Colonic mucosa (tissue), 4 donors: ENCODE data around the gene ATXN1. TPM values are rescaled to one million over a fixed set of nuclear protein-coding genes. Genes with fewer than 3 reads are reported as not detected.

Experiments
- DNase-seq: peaks from one replicate; pipeline ENCODE4 v3.0.0-alpha.2; 2020
- H3K27ac ChIP-seq: fragments of 200-600 bp; one replicate; pipeline ENCODE4 v1.8.0; 2021
- H3K27me3 ChIP-seq: fragments of 200-600 bp; one replicate; pipeline ENCODE4 v1.8.0; 2021
- H3K36me3 ChIP-seq: fragments of 200-600 bp; one replicate; pipeline ENCODE4 v1.8.0; 2021
- H3K4me1 ChIP-seq: fragments of 200-600 bp; one replicate; pipeline ENCODE4 v1.8.0; 2021; ENCODE audit warnings: mild to moderate bottlenecking
- H3K4me3 ChIP-seq: fragments of 200-600 bp; one replicate; pipeline ENCODE4 v1.8.0; 2021
- H3K9ac ChIP-seq, 2 donors: one replicate each; pipeline ENCODE4 v1.7.0; 2013; ENCODE audit warnings: control low read depth in 2 of 2, low read depth in 2 of 2, low read length in 2 of 2
- H3K9me3 ChIP-seq: fragments of 200-600 bp; one replicate; pipeline ENCODE4 v1.8.0; 2021
- CTCF ChIP-seq: fragments of 200-600 bp; IDR thresholded peaks from one replicate; pipeline ENCODE4 v1.8.0; 2022; ENCODE audit warnings: antibody characterized with exemption, mild to moderate bottlenecking
- intact Hi-C: fragments of 100-400 bp; cut with DNase I; formaldehyde crosslinking; loops from one replicate; pipeline ENCODE4 v1.14.1; 2022
- total RNA-seq, 2 donors: library from RNA; stranded (reverse); fragmentation: NEBNext Ultra II Directional in 1 of 2; extraction: Animal tissue kit (Norgen Biotek cat#: 25700) in 1 of 2; gene quantifications; one replicate each; pipeline ENCODE4 v1.2.1, GENCODE V29; 2021
- donor health status: healthy.
- donor health status: DM: no; HTN: no; CAD: no.
- donor health status: DM: no; HTN: no; CAD: no.

Gene ATXN1
- total RNA-seq, 2 donors from 2014 or later, result 24.5 to 41.9 TPM

GRCh38 chr6:16324184-16324583 lies 437.1 kb downstream of the ATXN1 start:
- H3K36me3 ChIP-seq, result no peaks in the 10 kb centered on the region
- intact Hi-C loops, result loop anchor here (10.0 kb wide), 1 partner anchor 191 kb away; no protein-coding TSS in a partner anchor
- no peak for DNase-seq

DNA sequence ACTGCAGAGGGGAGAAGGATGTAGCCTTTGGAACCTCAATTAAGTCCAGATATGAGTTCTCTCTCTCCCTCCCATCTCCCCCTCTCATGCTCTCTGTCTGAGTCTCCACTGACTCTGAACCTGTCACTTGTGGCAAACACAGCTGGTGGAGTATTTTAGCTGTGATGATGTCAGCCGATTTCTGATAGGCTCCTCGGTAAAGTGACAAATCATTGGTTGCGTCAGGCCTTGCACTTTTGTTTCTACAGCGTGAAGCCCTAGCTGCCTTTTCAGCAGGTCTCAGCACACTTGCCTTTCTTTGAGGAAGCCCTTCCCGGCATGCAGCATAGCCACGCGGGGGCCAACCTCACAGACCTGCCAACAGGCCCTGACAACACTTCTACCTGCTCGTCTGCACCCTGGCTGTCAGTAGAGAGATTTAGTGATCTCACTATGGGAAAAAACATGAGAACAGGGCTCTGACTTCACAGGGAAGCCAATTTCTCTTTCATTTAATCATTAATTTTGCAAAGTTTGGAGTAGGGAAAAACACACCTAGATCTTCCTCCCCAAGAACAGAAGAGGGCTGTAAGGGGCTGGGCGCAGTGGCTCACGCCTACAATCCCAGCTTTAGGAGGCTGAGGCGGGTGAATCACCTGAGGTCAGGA lies 438.5 kb downstream of the ATXN1 start:
- H3K4me3 ChIP-seq, result no peak overlapping the region
- no peak for TF ChIP-seq CTCF
- no peaks in the 10 kb centered on the region for H3K36me3 ChIP-seq
- H3K4me1 ChIP-seq, result peaks cover 4% of the 10 kb centered on the region
- intact Hi-C loops, result loop anchor here (10.0 kb wide), 1 partner anchor 192 kb away; no protein-coding TSS in a partner anchor
- no peaks in the 10 kb centered on the region for H3K9me3 ChIP-seq
- H3K9ac ChIP-seq, result no peak overlapping the region
- no peaks in the 10 kb centered on the region for H3K27me3 ChIP-seq
- H3K27ac ChIP-seq, result peak overlapping the region; percentile 7
- DNase-seq, result peak; percentile 53

More at GRCh38 chr6:16324184-16324583, 437.1 kb downstream of the ATXN1 start:
- Histone ChIP-seq H3K4me1 (peaks cover 4% of the 10 kb centered on the region), H3K27ac (no peak overlapping the region), H3K4me3 (no peak overlapping the region), H3K9me3 (no peaks in the 10 kb centered on the region), H3K27me3 (no peaks in the 10 kb centered on the region), H3K9ac (no peak overlapping the region)
- TF ChIP-seq CTCF, result no peak

GRCh38 chr6:16321826-16322225 lies 439.4 kb downstream of the ATXN1 start:
- Histone ChIP-seq H3K36me3 (no peaks in the 10 kb centered on the region), H3K9ac (no peak overlapping the region), H3K4me1 (peaks cover 4% of the 10 kb centered on the region), H3K27me3 (no peaks in the 10 kb centered on the region), H3K4me3 (no peak overlapping the region), H3K9me3 (no peaks in the 10 kb centered on the region), H3K27ac (no peak overlapping the region)
- no peak for TF ChIP-seq CTCF
- no peak for DNase-seq
- intact Hi-C loops, result loop anchor here (10.0 kb wide), 1 partner anchor 193 kb away; no protein-coding TSS in a partner anchor

DNA sequence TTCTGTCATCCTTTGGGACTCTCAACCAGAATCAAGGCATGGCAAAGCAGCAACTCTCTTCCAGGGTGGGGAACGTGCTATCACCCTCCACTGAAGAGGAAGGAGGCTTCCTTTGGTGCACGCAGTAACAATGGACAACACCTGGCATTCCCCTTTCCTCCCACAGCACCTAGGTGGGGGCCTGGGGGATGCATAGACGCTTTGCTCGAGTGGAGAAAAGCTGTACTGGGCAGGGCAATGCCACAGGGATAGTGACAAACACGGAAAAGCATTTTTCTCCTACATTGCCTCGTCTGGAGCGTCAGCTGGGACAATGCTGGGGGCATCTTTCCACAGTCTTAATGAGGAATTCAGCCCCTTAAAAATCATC lies 439.9 kb downstream of the ATXN1 start:
- no peak for TF ChIP-seq CTCF
- intact Hi-C loops, result loop anchor here (10.0 kb wide), 1 partner anchor 193 kb away; no protein-coding TSS in a partner anchor
- peaks cover 4% of the 10 kb centered on the region for H3K4me1 ChIP-seq

DNA sequence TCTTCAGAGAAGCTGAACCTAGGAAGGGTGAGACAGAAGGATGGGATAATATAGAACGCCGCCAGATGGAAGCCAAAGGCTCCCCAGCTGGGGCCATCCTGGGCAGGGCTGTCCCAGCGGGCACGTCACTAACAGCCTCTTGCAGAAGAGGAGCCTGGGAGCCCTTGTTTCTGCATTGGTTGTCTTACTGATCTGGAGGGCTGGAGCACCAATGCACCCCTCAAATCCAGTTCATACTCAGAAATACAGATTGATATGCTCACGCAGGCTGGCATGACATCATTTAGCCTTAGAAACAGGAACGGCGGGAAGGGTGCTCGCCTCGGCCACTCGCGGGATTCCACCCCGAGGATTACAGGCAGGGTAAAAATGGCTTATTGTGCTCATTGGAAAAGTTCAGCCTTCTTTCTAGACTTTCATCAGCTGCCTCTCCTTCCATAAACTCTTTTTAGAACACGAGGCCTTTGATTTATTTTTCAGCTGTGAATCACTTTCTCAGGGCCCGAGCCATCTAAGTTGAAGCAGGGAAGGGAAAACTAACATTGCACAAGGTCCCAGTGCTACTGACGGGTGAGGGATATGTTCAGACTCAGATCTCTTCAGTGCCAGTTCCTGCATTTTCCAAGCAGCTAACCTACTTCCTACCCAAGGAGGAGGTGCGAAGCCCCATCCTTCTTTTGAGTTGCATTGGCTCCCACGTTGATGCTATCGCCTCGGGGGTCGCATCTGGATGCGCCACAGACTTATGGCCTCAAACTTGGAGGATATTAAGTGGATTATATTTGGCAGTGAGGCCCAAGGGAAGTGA lies 440.5 kb downstream of the ATXN1 start:
- Histone ChIP-seq H3K9me3 (no peaks in the 10 kb centered on the region), H3K4me1 (peaks cover 4% of the 10 kb centered on the region), H3K4me3 (no peak overlapping the region), H3K27me3 (no peaks in the 10 kb centered on the region), H3K9ac (peak overlapping the region in 1 of 2 donors; percentile 41), H3K27ac (peak overlapping the region; percentile 66), H3K36me3 (no peaks in the 10 kb centered on the region)
- no peak for DNase-seq
- intact Hi-C loops, result loop anchor here (10.0 kb wide), 1 partner anchor 194 kb away; no protein-coding TSS in a partner anchor
- TF ChIP-seq CTCF, result no peak

More for the DNA sequence above, 439.9 kb downstream of the ATXN1 start:
- H3K36me3 ChIP-seq, result no peaks in the 10 kb centered on the region
- no peak overlapping the region for H3K4me3 ChIP-seq
- H3K9me3 ChIP-seq, result no peaks in the 10 kb centered on the region
- no peak for DNase-seq
- H3K9ac ChIP-seq, result no peak overlapping the region
- H3K27me3 ChIP-seq, result no peaks in the 10 kb centered on the region
- peak overlapping the region; percentile 66 for H3K27ac ChIP-seq
